IPS-20b (cell line): ENCODE measurements around the gene PRKCA.
A peak's percentile ranks its signal among the peaks of the same experiment; 100 is the strongest.

Experiments used
- H3K27ac ChIP-seq: one replicate; pipeline ENCODE4 v1.5.1; 2013; ENCODE audit warnings: low read length
- H3K27me3 ChIP-seq: 2 replicates; pipeline ENCODE4 v1.6.1; 2013; ENCODE audit warnings: mild to moderate bottlenecking, low read length, inconsistent platforms; ENCODE audit not compliant: insufficient read depth
- H3K36me3 ChIP-seq: 2 replicates; pipeline ENCODE4 v1.6.1; 2013; ENCODE audit warnings: low read depth, mild to moderate bottlenecking, inconsistent platforms, low read length, moderate library complexity; ENCODE audit not compliant: insufficient read depth
- H3K4me1 ChIP-seq: 2 replicates; pipeline ENCODE4 v1.6.1; 2013; ENCODE audit warnings: mild to moderate bottlenecking, control low read depth, inconsistent platforms, low read length, moderate library complexity; ENCODE audit not compliant: insufficient read depth
- H3K4me3 ChIP-seq: 2 replicates; pipeline ENCODE4 v1.5.1; 2013; ENCODE audit warnings: mild to moderate bottlenecking, low read length, inconsistent platforms
- H3K9ac ChIP-seq: 2 replicates; pipeline ENCODE4 v1.6.1; 2013; ENCODE audit warnings: low read depth, mild to moderate bottlenecking, inconsistent platforms, low read length, moderate library complexity
- H3K9me3 ChIP-seq: 2 replicates; pipeline ENCODE4 v1.6.1; 2013; ENCODE audit warnings: mild to moderate bottlenecking, low read depth, low read length, inconsistent platforms; ENCODE audit not compliant: insufficient read depth

The PRKCA gene

GRCh38 chr17:66819466-66819865 lies 517.1 kb downstream of the PRKCA start:
- H3K4me1 ChIP-seq, result no peaks in the 10 kb centered on the region
- no peaks in the 10 kb centered on the region for H3K27me3 ChIP-seq
- H3K9ac ChIP-seq, result no peak overlapping the region
- no peak overlapping the region for H3K4me3 ChIP-seq
- H3K36me3 ChIP-seq, result no peaks in the 10 kb centered on the region
- no peak overlapping the region for H3K27ac ChIP-seq
- H3K9me3 ChIP-seq, result peaks cover 10% of the 10 kb centered on the region

GRCh38 chr17:66822009-66822408 lies 519.6 kb downstream of the PRKCA start:
- Histone ChIP-seq H3K9me3 (peaks cover 10% of the 10 kb centered on the region), H3K27ac (no peak overlapping the region), H3K9ac (no peak overlapping the region), H3K36me3 (no peaks in the 10 kb centered on the region), H3K4me3 (no peak overlapping the region), H3K27me3 (no peaks in the 10 kb centered on the region), H3K4me1 (no peaks in the 10 kb centered on the region)

GRCh38 chr17:66826856-66827255 lies 524.4 kb downstream of the PRKCA start:
- Histone ChIP-seq H3K27ac (no peak overlapping the region), H3K27me3 (peaks cover 28% of the 10 kb centered on the region), H3K4me3 (no peak overlapping the region), H3K36me3 (no peaks in the 10 kb centered on the region), H3K9me3 (no peaks in the 10 kb centered on the region), H3K9ac (no peak overlapping the region), H3K4me1 (peaks cover 13% of the 10 kb centered on the region)

- H3K27me3 ChIP-seq, result peaks cover 45% of the 10 kb centered on the region
Observed at GRCh38 chr17:66829386-66829864, 527.0 kb downstream of the PRKCA start.

GRCh38 chr17:66829883-66830282 lies 527.5 kb downstream of the PRKCA start:
- peaks cover 49% of the 10 kb centered on the region for H3K27me3 ChIP-seq

More at GRCh38 chr17:66829386-66829864, 527.0 kb downstream of the PRKCA start:
- Histone ChIP-seq H3K4me3 (peak overlapping the region; percentile 51; the same call in 1 of the 2 replicates), H3K4me1 (peaks cover 13% of the 10 kb centered on the region), H3K27ac (no peak overlapping the region), H3K9me3 (no peaks in the 10 kb centered on the region), H3K9ac (no peak overlapping the region), H3K36me3 (no peaks in the 10 kb centered on the region)

GRCh38 chr17:66830451-66830850 lies 528.0 kb downstream of the PRKCA start:
- Histone ChIP-seq H3K4me3 (no peak overlapping the region), H3K27ac (no peak overlapping the region), H3K27me3 (peaks cover 55% of the 10 kb centered on the region), H3K9ac (no peak overlapping the region), H3K4me1 (peaks cover 13% of the 10 kb centered on the region), H3K9me3 (no peaks in the 10 kb centered on the region), H3K36me3 (no peaks in the 10 kb centered on the region)

More at GRCh38 chr17:66829883-66830282, 527.5 kb downstream of the PRKCA start:
- Histone ChIP-seq H3K4me1 (peaks cover 13% of the 10 kb centered on the region), H3K4me3 (peak overlapping the region; percentile 15; the same call in 1 of the 2 replicates), H3K27ac (no peak overlapping the region), H3K9me3 (no peaks in the 10 kb centered on the region), H3K36me3 (no peaks in the 10 kb centered on the region), H3K9ac (no peak overlapping the region)

- H3K27ac ChIP-seq, result no peak overlapping the region
- H3K9me3 ChIP-seq, result no peaks in the 10 kb centered on the region
- H3K9ac ChIP-seq, result no peak overlapping the region
- peaks cover 66% of the 10 kb centered on the region for H3K27me3 ChIP-seq
- no peak overlapping the region for H3K4me3 ChIP-seq
- no peaks in the 10 kb centered on the region for H3K36me3 ChIP-seq
- peaks cover 13% of the 10 kb centered on the region for H3K4me1 ChIP-seq
Observed at GRCh38 chr17:66831383-66832210, 529.2 kb downstream of the PRKCA start.

- Histone ChIP-seq H3K9ac (no peak overlapping the region), H3K36me3 (no peaks in the 10 kb centered on the region), H3K27me3 (peaks cover 75% of the 10 kb centered on the region), H3K9me3 (no peaks in the 10 kb centered on the region), H3K4me3 (no peak overlapping the region), H3K27ac (no peak overlapping the region), H3K4me1 (peaks cover 13% of the 10 kb centered on the region)
Observed at GRCh38 chr17:66833201-66833600, 530.8 kb downstream of the PRKCA start.

- Histone ChIP-seq H3K4me3 (peak overlapping the region; percentile 64; the same call in 1 of the 2 replicates), H3K27me3 (peaks cover 63% of the 10 kb centered on the region), H3K9me3 (no peaks in the 10 kb centered on the region), H3K27ac (no peak overlapping the region), H3K36me3 (no peaks in the 10 kb centered on the region), H3K9ac (no peak overlapping the region), H3K4me1 (peaks cover 11% of the 10 kb centered on the region)
Observed at GRCh38 chr17:66834426-66834918, 532.1 kb downstream of the PRKCA start.

- Histone ChIP-seq H3K27ac (no peak within 1 kb of the TSS), H3K27me3 (peaks cover 59% of the 10 kb centered on the region), H3K9me3 (no peaks in the 10 kb centered on the region), H3K4me3 (peak within 1 kb of the TSS; percentile 68), H3K4me1 (peaks cover 7% of the 10 kb centered on the region), H3K9ac (peak within 1 kb of the TSS; percentile 37; the same call in 1 of the 2 replicates), H3K36me3 (no peaks in the 10 kb centered on the region)
Observed at GRCh38 chr17:66834919-66835454, 532.6 kb downstream of the PRKCA start, which contains the start of gene CACNG5. Gene CACNG5 (plus strand): TSS chr17:66835117. CDS start chr17:66877333, 42,216 bp downstream.

GRCh38 chr17:66835476-66835875 lies 533.1 kb downstream of the PRKCA start:
- no peaks in the 10 kb centered on the region for H3K36me3 ChIP-seq
- peaks cover 3% of the 10 kb centered on the region for H3K4me1 ChIP-seq
- no peaks in the 10 kb centered on the region for H3K9me3 ChIP-seq
- H3K27me3 ChIP-seq, result peaks cover 54% of the 10 kb centered on the region
- H3K27ac ChIP-seq, result no peak overlapping the region
- peak overlapping the region; percentile 37; the same call in 1 of the 2 replicates for H3K9ac ChIP-seq
- peak overlapping the region; percentile 68 for H3K4me3 ChIP-seq
